A673 (cell line): ENCODE data around the gene CYP11A1. TPM values are rescaled to one million over a fixed set of nuclear protein-coding genes. Genes with fewer than 3 reads are reported as not detected.

Source experiments
- BruUV-seq: library from RNA; stranded (reverse); fragments of 400-500 nt; replicated peaks from 2 replicates; lab custom pipeline; 2021; lab: Mats Ljungman, UMichigan
- CTCF ChIA-PET: fragments of 300-600 bp; sonication (Branson Sonifier 250); formaldehyde crosslinking; loops from one replicate; lab custom pipeline; 2022; ENCODE audit warnings: antibody characterized with exemption; lab: Charles Lee
- POLR2A ChIA-PET: fragments of 300-600 bp; sonication (Branson Sonifier 250); formaldehyde crosslinking; loops from one replicate; lab custom pipeline; 2022; ENCODE audit warnings: antibody characterized with exemption; ENCODE audit not compliant: low non-redundant PET; lab: Charles Lee
- DNase-seq: peaks from one replicate; pipeline ENCODE4 v3.0.0-alpha.2; 2015; ENCODE audit warnings: low spot score
- H3K27ac ChIP-seq: fragments of 200-600 bp; sonication (generic); 2 replicates; pipeline ENCODE4 v1.5.1; 2016; ENCODE audit warnings: mixed run types, low read depth, mild to moderate bottlenecking, mixed read lengths, antibody characterized with exemption, low read length; ENCODE audit not compliant: poor library complexity, severe bottlenecking
- H3K27me3 ChIP-seq: fragments of 200-600 bp; sonication (generic); replicated peaks from 2 replicates; pipeline ENCODE4 v1.6.1; 2017; ENCODE audit warnings: mixed run types, low read depth, mild to moderate bottlenecking, mixed read lengths, antibody characterized with exemption, low read length; ENCODE audit not compliant: insufficient read depth, poor library complexity
- H3K36me3 ChIP-seq: fragments of 200-600 bp; sonication (generic); 2 replicates; pipeline ENCODE4 v1.6.1; 2016; ENCODE audit warnings: mixed run types, mild to moderate bottlenecking, mixed read lengths, antibody characterized with exemption, low read length; ENCODE audit not compliant: insufficient read depth, poor library complexity, severe bottlenecking
- H3K4me1 ChIP-seq: fragments of 200-600 bp; sonication (generic); 2 replicates; pipeline ENCODE4 v1.6.1; 2017; ENCODE audit warnings: mixed run types, mild to moderate bottlenecking, mixed read lengths, antibody characterized with exemption, low read length; ENCODE audit not compliant: insufficient read depth, poor library complexity, severe bottlenecking
- H3K4me3 ChIP-seq: fragments of 200-600 bp; sonication (generic); 2 replicates; pipeline ENCODE4 v1.5.1; 2016; ENCODE audit warnings: low read depth, mixed run types, mild to moderate bottlenecking, mixed read lengths, low read length; ENCODE audit not compliant: poor library complexity, severe bottlenecking
- H3K9me3 ChIP-seq: fragments of 200-600 bp; sonication (generic); 2 replicates; pipeline ENCODE4 v1.6.1; 2016; ENCODE audit warnings: mixed run types, low read depth, mild to moderate bottlenecking, mixed read lengths, antibody characterized with exemption, low read length; ENCODE audit not compliant: poor library complexity, severe bottlenecking
- EZH2 ChIP-seq: fragments of 200-600 bp; sonication (generic); IDR thresholded peaks from 2 replicates; pipeline ENCODE4 v1.6.1; 2017; ENCODE audit warnings: borderline replicate concordance, low read depth, mild to moderate bottlenecking, mixed read lengths, antibody characterized with exemption, low read length; ENCODE audit not compliant: poor library complexity, severe bottlenecking
- intact Hi-C: fragments of 100-400 bp; cut with micrococcal nuclease; formaldehyde crosslinking; loops from one replicate; pipeline ENCODE4 v1.10.0; 2022; ENCODE audit not compliant: unreplicated experiment
- total RNA-seq: library from RNA; stranded (reverse); gene quantifications from 2 replicates; pipeline ENCODE4 v1.2.3, GENCODE V29; 2021
- TF ChIP-seq, protein P1 (sequence below): fragments of 300-800, 200-600 bp; sonication (generic); conservative IDR thresholded peaks from 2 replicates; pipeline ENCODE4 v1.5.1; 2017; ENCODE audit warnings: low read depth, mild to moderate bottlenecking, antibody characterized with exemption, low read length, moderate library complexity, mixed read lengths

The CYP11A1 gene
- total RNA-seq, 1 experiment from 2014 or later = not detected

DNA sequence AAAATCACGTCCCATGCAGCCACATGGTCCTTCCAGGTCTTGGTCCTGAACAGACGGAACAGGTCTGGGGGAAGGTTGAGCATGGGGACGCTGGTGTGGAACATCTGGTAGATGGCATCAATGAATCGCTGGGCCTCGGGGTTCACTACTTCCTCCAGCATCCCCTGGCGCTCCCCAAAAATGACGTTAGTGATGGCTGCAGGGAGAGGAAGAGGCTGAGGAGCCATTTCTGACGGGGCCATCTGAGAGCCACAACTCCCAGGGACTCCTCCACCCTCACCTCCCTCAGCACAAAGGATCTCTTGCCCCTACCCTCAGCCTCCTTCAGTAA is 23.7 kb downstream of the CYP11A1 start:
- Histone ChIP-seq H3K9me3 (no peaks in the 10 kb centered on the region), H3K4me3 (no peak overlapping the region), H3K27ac (no peak overlapping the region), H3K36me3 (no peaks in the 10 kb centered on the region), H3K27me3 (no peaks in the 10 kb centered on the region), H3K4me1 (no peaks in the 10 kb centered on the region)
- no peak for DNase-seq
- ChIA-PET CTCF (no interaction called here), POLR2A (no interaction called here)
- intact Hi-C loops = no loop called here
- no TSS peak for BruUV-seq
- TF ChIP-seq EZH2 = no peak
- TF ChIP-seq, protein P1, sequence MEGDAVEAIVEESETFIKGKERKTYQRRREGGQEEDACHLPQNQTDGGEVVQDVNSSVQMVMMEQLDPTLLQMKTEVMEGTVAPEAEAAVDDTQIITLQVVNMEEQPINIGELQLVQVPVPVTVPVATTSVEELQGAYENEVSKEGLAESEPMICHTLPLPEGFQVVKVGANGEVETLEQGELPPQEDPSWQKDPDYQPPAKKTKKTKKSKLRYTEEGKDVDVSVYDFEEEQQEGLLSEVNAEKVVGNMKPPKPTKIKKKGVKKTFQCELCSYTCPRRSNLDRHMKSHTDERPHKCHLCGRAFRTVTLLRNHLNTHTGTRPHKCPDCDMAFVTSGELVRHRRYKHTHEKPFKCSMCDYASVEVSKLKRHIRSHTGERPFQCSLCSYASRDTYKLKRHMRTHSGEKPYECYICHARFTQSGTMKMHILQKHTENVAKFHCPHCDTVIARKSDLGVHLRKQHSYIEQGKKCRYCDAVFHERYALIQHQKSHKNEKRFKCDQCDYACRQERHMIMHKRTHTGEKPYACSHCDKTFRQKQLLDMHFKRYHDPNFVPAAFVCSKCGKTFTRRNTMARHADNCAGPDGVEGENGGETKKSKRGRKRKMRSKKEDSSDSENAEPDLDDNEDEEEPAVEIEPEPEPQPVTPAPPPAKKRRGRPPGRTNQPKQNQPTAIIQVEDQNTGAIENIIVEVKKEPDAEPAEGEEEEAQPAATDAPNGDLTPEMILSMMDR = no peak

DNA sequence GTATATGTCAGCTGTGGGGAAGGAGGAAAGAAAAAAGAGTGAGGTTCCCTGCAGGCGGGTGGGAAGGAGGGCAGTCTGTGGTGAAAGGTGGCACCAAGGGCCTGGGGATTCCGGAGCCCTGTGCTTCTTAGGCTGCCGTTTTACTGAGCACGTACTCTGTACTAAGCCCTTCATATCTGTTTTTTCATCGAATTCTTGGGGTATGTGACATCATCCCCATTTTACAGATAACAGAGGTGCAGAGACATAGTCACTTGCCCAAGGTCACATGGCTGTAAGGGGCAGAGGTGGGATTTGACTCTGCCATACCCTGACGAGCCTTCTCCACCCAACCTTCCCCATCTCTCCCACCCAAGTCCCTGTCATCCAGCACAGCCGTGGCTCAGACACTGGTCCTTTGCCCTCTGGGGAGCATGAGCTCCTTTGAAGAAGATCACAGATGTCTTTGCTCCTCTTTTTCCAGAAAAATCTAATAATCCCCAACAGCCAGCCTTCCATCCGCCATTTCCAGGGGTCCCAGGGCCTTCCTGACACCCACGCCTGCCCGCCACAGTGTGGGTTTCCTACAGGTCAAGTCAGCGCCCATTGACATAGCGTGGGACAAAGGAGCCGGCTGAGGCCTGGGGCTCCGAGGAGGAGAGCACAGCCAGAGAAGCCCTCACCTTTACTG is 24.2 kb downstream of the CYP11A1 start:
- no TSS peak for BruUV-seq
- H3K27me3 ChIP-seq = no peaks in the 10 kb centered on the region
- no peaks in the 10 kb centered on the region for H3K9me3 ChIP-seq
- DNase-seq = no peak
- TF ChIP-seq EZH2 = no peak
- TF ChIP-seq, protein P1 = no peak
- intact Hi-C loops = no loop called here
- no peaks in the 10 kb centered on the region for H3K4me1 ChIP-seq
- no peak overlapping the region for H3K4me3 ChIP-seq
- no peak overlapping the region for H3K27ac ChIP-seq
- ChIA-PET POLR2A (no interaction called here), CTCF (no interaction called here)
- no peaks in the 10 kb centered on the region for H3K36me3 ChIP-seq

DNA sequence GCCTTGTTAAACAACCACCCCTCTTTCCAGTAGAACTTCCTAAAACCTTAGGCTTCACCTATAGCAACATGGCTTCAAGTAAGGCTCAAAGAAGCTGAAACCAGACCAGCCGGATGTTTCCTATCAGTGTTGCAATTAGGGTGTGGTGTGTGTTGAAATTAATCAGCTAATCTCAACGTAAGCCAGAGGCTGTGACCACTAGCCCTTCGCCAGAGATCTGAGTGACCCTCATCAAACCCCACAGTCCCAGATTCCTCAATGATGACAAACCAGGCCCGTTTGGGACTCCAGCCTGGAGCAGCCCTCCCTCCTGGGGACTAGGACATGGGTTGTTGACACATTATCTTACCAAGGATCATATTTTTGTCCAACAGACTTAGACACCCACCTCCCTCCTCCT is 27.3 kb downstream of the CYP11A1 start:
- Histone ChIP-seq H3K27ac (no peak overlapping the region), H3K9me3 (no peaks in the 10 kb centered on the region), H3K27me3 (no peaks in the 10 kb centered on the region), H3K36me3 (no peaks in the 10 kb centered on the region), H3K4me1 (no peaks in the 10 kb centered on the region), H3K4me3 (no peak overlapping the region)
- no peak for TF ChIP-seq EZH2
- TF ChIP-seq, protein P1 = no peak
- ChIA-PET CTCF (no interaction called here), POLR2A (interaction anchor here (0.6 kb wide), 1 partner anchor 468 kb away, joined by 4 read pairs; no protein-coding TSS in a partner anchor)
- BruUV-seq = no TSS peak
- DNase-seq = no peak
- intact Hi-C loops = no loop called here
